IMR-90 (cell line): ENCODE measurements around the gene TRIM47. TPM values are rescaled to one million over a fixed set of nuclear protein-coding genes. Genes with fewer than 3 reads are reported as not detected.

Experiments
- MAZ ChIP-seq: IDR thresholded peaks from 2 replicates; pipeline ENCODE4 v1.6.1; 2012; ENCODE audit warnings: low read depth, mild to moderate bottlenecking, low read length, improper control_type of control experiment, moderate library complexity, borderline replicate concordance
- POLR2A ChIP-seq: IDR thresholded peaks from 2 replicates; pipeline ENCODE4 v1.6.1; 2012; ENCODE audit warnings: mild to moderate bottlenecking, low read depth, low read length
- RAD21 ChIP-seq: IDR thresholded peaks from 2 replicates; pipeline ENCODE4 v1.6.1; 2012; ENCODE audit warnings: low read length, improper control_type of control experiment
- polyA plus RNA-seq, 3 experiments: library from polyadenylated mRNA; depleted of rRNA; stranded (reverse); fragments of >200 nt; gene quantifications; 2 replicates each; pipeline ENCODE4 v1.2.3, GENCODE V29; 2012; ENCODE audit warnings: low replicate concordance in 1 of 3
- total RNA-seq: library from RNA; depleted of rRNA; stranded (reverse); fragments of >200 nt; gene quantifications from 2 replicates; pipeline ENCODE4 v1.2.3, GENCODE V29; 2012

TRIM47 gene
- total and polyA plus RNA-seq, 2 of the 4 experiments (the other 2 are of a cell fraction): 1.4 to 7.5 TPM

- TF ChIP-seq MAZ (no peak), RAD21 (no peak), POLR2A (no peak)
These were observed 19.0 kb upstream of the TRIM47 start (continued) for GRCh38 chr17:75897160-75898019.
